Stomach (tissue), 19 donors: ENCODE data around the gene SLC35F3. TPM values are rescaled to one million over a fixed set of nuclear protein-coding genes. Genes with fewer than 3 reads are reported as not detected.

ENCODE experiments used
- DNase-seq, 2 donors: peaks; one replicate each; pipeline versions ENCODE4 v3.0.0 to v3.0.0-alpha.2; 2013 to 2019
- H3K27ac ChIP-seq, 5 donors: fragments of 200-600 bp in 4 of 5; sonication (generic) in 4 of 5; one replicate each; pipeline ENCODE4 v1.5.1; 2013 to 2019; ENCODE audit warnings: mild to moderate bottlenecking in 1 of 5, moderate library complexity in 1 of 5
- H3K27me3 ChIP-seq, 3 donors: fragments of 200-600 bp; sonication (generic); one replicate each; pipeline ENCODE4 v1.5.1; 2017 to 2019; ENCODE audit warnings: mixed run types in 1 of 3
- H3K36me3 ChIP-seq, 4 donors: fragments of 200-600 bp; sonication (generic); 1 replicate in 3 of 4; 2 replicates in 1 of 4; pipeline ENCODE4 v1.5.1; 2016 to 2019
- H3K4me1 ChIP-seq, 4 donors: fragments of 200-600 bp; sonication (generic); one replicate each; pipeline ENCODE4 v1.5.1; 2016 to 2019
- H3K4me3 ChIP-seq, 4 donors: fragments of 200-600 bp; sonication (generic) in 3 of 4; one replicate each; pipeline ENCODE4 v1.5.1; 2016 to 2019; ENCODE audit warnings: mild to moderate bottlenecking in 1 of 4
- H3K9me3 ChIP-seq, 4 donors: fragments of 200-600 bp; sonication (generic); one replicate each; pipeline ENCODE4 v1.5.1; 2016 to 2019
- EP300 ChIP-seq: sonication (generic); formaldehyde crosslinking; IDR thresholded peaks from one replicate; pipeline ENCODE4 v1.6.1; 2017; ENCODE audit warnings: antibody characterized with exemption
- POLR2A ChIP-seq, 4 donors: fragments of 450-650 bp; IDR thresholded peaks; one replicate each; pipeline ENCODE4 v1.6.1; 2016; ENCODE audit warnings: antibody characterized with exemption in 4 of 4, control low read depth in 2 of 4, mild to moderate bottlenecking in 1 of 4, moderate library complexity in 1 of 4
- POLR2AphosphoS5 ChIP-seq, 3 donors: sonication (generic); formaldehyde crosslinking; IDR thresholded peaks; one replicate each; pipeline ENCODE4 v1.6.1; 2016; ENCODE audit warnings: antibody characterized with exemption in 3 of 3
- WGBS, 5 donors: extraction: QIAGEN DNeasy Blood & Tissue Kit in 3 of 5; methylation state at CpG; one replicate each; pipeline versions ENCODE4 v1.1.5 to v1.1.7; 2013 to 2018; 5-methylcytosine and 5-hydroxymethylcytosine counted together
- intact Hi-C: fragments of 100-400 bp; cut with DNase I; formaldehyde crosslinking; loops from one replicate; pipeline ENCODE4 v1.15.1; 2023; ENCODE audit warnings: low total_unique reads
- long read RNA-seq, 10 donors: transcript quantifications; one replicate each; lab custom pipeline, GENCODE V29; 2026
- polyA plus RNA-seq, 3 donors: library from polyadenylated mRNA; stranded (reverse); fragments of 200-250 nt; gene quantifications; one replicate each; pipeline ENCODE4 v1.2.3, GENCODE V29; 2013
- total RNA-seq, 5 donors: library from RNA; depleted of rRNA; stranded (reverse); fragments of >200 nt; gene quantifications; one replicate each; pipeline versions ENCODE4 v1.1.0 to v1.2.3, GENCODE V29; 2014 to 2016
- TF ChIP-seq, protein P1 (sequence below), 7 experiments: fragments of 450-650 bp in 4 of 7; fragments of 200-600 bp in 3 of 7; sonication (generic) in 3 of 7; IDR thresholded peaks; one replicate each; pipeline ENCODE4 v1.5.1; 2016 to 2019; ENCODE audit warnings: antibody characterized with exemption in 7 of 7, control low read depth in 2 of 7, mild to moderate bottlenecking in 1 of 7
- donor health status: healthy with polysubstance abuse.
- donor health status: Bipolar disorder and iron deficiency.
- donor health status: healthy.

Gene SLC35F3
- total RNA-seq (1 to 10 TPM in 1 of 5 donors, under 1 TPM in 2, not detected in 2; under 0.01 to 1.5 (median 0.43) TPM), polyA plus RNA-seq (under 1 TPM; 0.50 to 0.76 (median 0.68) TPM)
- long read RNA-seq, donor 1, result 0 reads
- long read RNA-seq, donor 2, result 0 reads
- long read RNA-seq, donor 3, result 0 reads
- long read RNA-seq, donor 4, result 0 reads
- long read RNA-seq, donor 5, result 0 reads
- long read RNA-seq, donor 6, result 0 reads
- long read RNA-seq, donor 7, result 0 reads
- long read RNA-seq, donor 8, partial matches to known transcripts, result 0 of 1 reads
- long read RNA-seq, donor 8, other reads (novel, unspliced or antisense), result 0 of 1 reads
- long read RNA-seq, donor 9, result 0 reads
- long read RNA-seq, donor 10, result 0 reads

DNA sequence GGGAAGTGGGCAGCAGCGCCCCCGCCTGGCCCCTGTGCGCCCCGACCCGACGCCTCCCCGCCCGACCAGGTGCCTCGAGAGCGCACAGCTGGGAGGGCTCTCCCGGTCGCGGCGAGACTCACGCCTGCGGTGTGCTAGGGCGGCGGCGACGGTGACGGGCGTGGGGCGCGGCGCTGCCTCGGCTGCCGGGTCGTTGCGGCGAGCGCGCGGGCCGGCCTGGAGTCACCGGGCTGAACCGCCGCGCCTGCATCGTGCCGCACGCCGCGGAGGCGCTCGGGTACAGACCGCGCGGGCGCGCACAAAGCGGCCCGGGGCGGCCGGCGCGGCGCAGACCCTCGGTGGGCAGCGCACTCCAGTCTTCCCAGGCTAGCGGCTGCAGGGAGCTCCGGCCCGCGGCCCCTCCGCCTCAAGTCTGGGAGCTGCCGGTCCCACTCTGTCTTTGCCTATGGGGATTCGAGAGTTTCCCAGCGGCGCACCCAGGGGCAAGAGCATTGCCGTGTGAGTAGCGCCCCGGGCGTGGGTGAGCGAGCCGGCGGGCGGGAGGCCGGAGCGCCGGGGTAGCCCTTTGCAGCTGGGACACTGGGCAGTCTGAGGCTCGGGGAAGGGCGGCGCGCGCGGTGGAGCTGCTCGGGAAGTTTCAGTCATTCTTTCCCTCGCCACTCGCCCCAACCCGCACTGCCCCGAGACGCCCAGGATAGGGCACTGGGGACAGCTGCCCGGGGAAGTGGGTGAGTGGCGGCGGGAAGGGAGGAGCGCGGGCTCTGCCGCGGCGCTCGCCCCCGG lies at the start of gene SLC35F3:
Gene SLC35F3, plus strand, starts transcription at position 44 of the 783 bp plus-strand sequence.
- intact Hi-C loops, result no loop called here
- Histone ChIP-seq H3K9me3 (peaks cover 0 to 4% (median 2%) of the 10 kb centered on the region in 4 donors), H3K36me3 (no peaks in the 10 kb centered on the region), H3K27ac (no peak within 1 kb of the TSS), H3K4me3 (peak within 1 kb of the TSS; percentile 20 to 41 (median 30)), H3K4me1 (peaks cover 5 to 17% (median 10%) of the 10 kb centered on the region in 4 donors), H3K27me3 (peaks cover 14 to 51% (median 24%) of the 10 kb centered on the region in 3 donors)
- DNase-seq, result peak in 1 of 2 donors; percentile 82
- WGBS, 5 donors, result 0 to 2% (median 1%) methylated on average over 10 to 100 of the region's 101 CpGs
- TF ChIP-seq, protein P1, sequence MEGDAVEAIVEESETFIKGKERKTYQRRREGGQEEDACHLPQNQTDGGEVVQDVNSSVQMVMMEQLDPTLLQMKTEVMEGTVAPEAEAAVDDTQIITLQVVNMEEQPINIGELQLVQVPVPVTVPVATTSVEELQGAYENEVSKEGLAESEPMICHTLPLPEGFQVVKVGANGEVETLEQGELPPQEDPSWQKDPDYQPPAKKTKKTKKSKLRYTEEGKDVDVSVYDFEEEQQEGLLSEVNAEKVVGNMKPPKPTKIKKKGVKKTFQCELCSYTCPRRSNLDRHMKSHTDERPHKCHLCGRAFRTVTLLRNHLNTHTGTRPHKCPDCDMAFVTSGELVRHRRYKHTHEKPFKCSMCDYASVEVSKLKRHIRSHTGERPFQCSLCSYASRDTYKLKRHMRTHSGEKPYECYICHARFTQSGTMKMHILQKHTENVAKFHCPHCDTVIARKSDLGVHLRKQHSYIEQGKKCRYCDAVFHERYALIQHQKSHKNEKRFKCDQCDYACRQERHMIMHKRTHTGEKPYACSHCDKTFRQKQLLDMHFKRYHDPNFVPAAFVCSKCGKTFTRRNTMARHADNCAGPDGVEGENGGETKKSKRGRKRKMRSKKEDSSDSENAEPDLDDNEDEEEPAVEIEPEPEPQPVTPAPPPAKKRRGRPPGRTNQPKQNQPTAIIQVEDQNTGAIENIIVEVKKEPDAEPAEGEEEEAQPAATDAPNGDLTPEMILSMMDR (IDR thresholded peaks at IDR 0.05), result no peak
- TF ChIP-seq EP300, result no peak
- no peak for TF ChIP-seq POLR2AphosphoS5 (IDR thresholded peaks at IDR 0.05)
- no peak for TF ChIP-seq POLR2A (IDR thresholded peaks at IDR 0.05)

DNA sequence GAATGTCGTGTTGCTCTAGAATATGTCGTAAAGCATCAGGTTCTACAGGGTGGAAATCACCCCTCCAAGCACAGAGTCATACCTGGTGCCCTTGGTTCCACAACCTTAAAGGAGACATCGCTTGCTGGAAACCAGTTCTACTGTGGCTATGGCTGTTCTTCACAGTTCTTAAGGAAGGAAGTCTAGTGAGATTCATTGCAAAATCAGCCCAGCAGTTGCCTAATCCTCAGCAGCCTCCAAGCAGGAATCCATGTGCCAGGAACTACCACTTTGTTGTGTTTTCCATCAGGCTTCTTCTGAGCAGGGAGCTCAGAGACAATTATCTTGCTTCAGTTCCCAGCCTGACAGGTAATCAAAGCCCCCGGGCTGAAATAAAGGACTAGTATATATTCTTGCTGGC lies 45.0 kb upstream of the SLC35F3 start:
- Histone ChIP-seq H3K27ac (no peak overlapping the region), H3K27me3 (no peaks in the 10 kb centered on the region), H3K36me3 (no peaks in the 10 kb centered on the region), H3K4me1 (no peaks in the 10 kb centered on the region), H3K4me3 (no peak overlapping the region), H3K9me3 (peaks cover 0 to 7% (median 3%) of the 10 kb centered on the region in 4 donors)
- 72 to 85% (median 82%) methylated on average over 4 of the region's 4 CpGs for WGBS, 5 donors
- TF ChIP-seq EP300 (no peak), POLR2A (IDR thresholded peaks at IDR 0.05) (no peak), POLR2AphosphoS5 (IDR thresholded peaks at IDR 0.05) (no peak)
- TF ChIP-seq, protein P1 (IDR thresholded peaks at IDR 0.05), result no peak
- intact Hi-C loops, result no loop called here
- no peak for DNase-seq

DNA sequence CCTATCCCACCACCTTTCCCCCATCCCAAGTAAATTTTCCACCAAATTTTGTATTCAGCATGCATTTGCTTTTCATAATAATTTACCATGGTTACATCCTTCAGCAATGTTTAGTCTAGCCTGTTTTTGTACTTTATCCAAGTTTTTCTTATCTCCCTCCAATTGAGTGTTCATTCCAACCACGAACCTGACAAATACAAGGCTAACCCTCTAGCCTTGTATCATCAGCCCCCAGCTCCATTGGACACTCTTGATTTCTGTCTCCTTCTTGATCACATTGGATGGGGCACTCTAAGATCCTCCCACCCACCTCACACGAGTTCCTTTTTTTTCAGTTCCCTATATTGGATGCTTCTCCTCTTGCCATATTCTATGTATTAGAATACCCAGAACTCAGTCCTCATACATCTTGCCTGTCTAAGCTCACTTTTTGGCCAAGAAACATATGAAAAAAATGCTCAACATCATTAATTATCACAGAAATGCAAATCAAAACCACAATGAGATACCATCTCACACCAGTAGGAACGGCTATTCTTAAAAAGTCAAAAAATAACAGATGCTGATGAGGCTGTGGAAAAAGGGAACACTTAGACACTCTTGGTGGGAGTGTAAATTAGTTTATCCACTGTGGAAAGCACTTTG lies 40.5 kb upstream of the SLC35F3 start:
- H3K27ac ChIP-seq, result no peak overlapping the region
- no peaks in the 10 kb centered on the region for H3K36me3 ChIP-seq
- H3K9me3 ChIP-seq, result peaks cover 0 to 34% (median 9%) of the 10 kb centered on the region in 4 donors
- intact Hi-C loops, result no loop called here
- 55 to 65% (median 60%) methylated on average over 3 of the region's 3 CpGs for WGBS, 5 donors
- no peak overlapping the region for H3K4me3 ChIP-seq
- no peak for TF ChIP-seq EP300
- H3K4me1 ChIP-seq, result no peaks in the 10 kb centered on the region
- DNase-seq, result no peak
- H3K27me3 ChIP-seq, result no peaks in the 10 kb centered on the region

DNA sequence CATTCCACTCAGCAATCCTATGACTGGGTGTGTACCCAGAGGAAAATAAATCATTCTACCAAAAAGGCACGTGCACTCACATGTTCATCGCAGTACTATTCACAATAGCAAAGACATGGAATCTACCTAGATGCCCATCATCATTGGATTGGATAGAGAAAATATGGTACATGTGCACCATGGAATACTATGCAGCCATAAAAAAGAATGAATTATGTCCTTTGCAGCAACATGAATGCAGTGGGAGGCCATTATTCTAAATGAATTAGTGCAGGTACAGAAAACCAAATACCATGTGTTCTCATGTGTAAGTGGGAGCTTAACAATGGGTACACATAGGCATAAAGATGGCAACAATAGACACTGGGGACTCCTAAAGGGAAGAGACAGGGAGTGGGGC lies 39.9 kb upstream of the SLC35F3 start:
- Histone ChIP-seq H3K27me3 (no peaks in the 10 kb centered on the region), H3K36me3 (no peaks in the 10 kb centered on the region), H3K4me1 (no peaks in the 10 kb centered on the region), H3K4me3 (no peak overlapping the region), H3K27ac (no peak overlapping the region), H3K9me3 (peaks cover 0 to 34% (median 9%) of the 10 kb centered on the region in 4 donors)
- no peak for DNase-seq
- intact Hi-C loops, result no loop called here
- TF ChIP-seq POLR2AphosphoS5 (IDR thresholded peaks at IDR 0.05) (no peak), POLR2A (IDR thresholded peaks at IDR 0.05) (no peak), EP300 (no peak)
- TF ChIP-seq, protein P1 (IDR thresholded peaks at IDR 0.05), result no peak
- WGBS, 5 donors, result 87 to 98% (median 95%) methylated on average over 2 of the region's 2 CpGs
